Ecto neural progenitor cell (in vitro differentiated cells): ENCODE results near the gene MTUS2.
A peak's percentile ranks its signal among the peaks of the same experiment; 100 is the strongest.

Experiments used
- DNase-seq: peaks from one replicate; pipeline ENCODE4 v3.0.0-alpha.2; 2018; ENCODE audit warnings: low spot score

MTUS2 gene

GRCh38 chr13:29402166-29402636 lies 582.1 kb downstream of the MTUS2 start:
- no peak for DNase-seq

- no peak for DNase-seq
These were observed 585.3 kb downstream of the MTUS2 start for GRCh38 chr13:29405401-29405800.

GRCh38 chr13:29411481-29411880 lies 591.3 kb downstream of the MTUS2 start:
- DNase-seq, result no peak

- no peak for DNase-seq
These were observed 597.9 kb downstream of the MTUS2 start for GRCh38 chr13:29418026-29418425.

- no peak for DNase-seq
These were observed 601.0 kb downstream of the MTUS2 start for GRCh38 chr13:29421118-29421517.

- DNase-seq, result no peak
These were observed 601.9 kb downstream of the MTUS2 start for GRCh38 chr13:29422015-29422414.

GRCh38 chr13:29423050-29423449 lies 602.9 kb downstream of the MTUS2 start:
- no peak for DNase-seq

GRCh38 chr13:29427937-29428309 lies 607.8 kb downstream of the MTUS2 start:
- no peak for DNase-seq

GRCh38 chr13:29428310-29429181 lies 608.4 kb downstream of the MTUS2 start:
- DNase-seq, result peak; percentile 74

GRCh38 chr13:29429286-29429900 lies 609.3 kb downstream of the MTUS2 start:
- no peak for DNase-seq

- no peak for DNase-seq
These were observed 614.2 kb downstream of the MTUS2 start for GRCh38 chr13:29434217-29434945.

GRCh38 chr13:29435125-29435911 lies 615.2 kb downstream of the MTUS2 start:
- no peak for DNase-seq

GRCh38 chr13:29436291-29436690 lies 616.2 kb downstream of the MTUS2 start:
- DNase-seq, result no peak

- no peak for DNase-seq
These were observed 616.7 kb downstream of the MTUS2 start for GRCh38 chr13:29436721-29437280.

GRCh38 chr13:29438769-29439168 lies 618.6 kb downstream of the MTUS2 start:
- no peak for DNase-seq

GRCh38 chr13:29439601-29440388 lies 619.7 kb downstream of the MTUS2 start:
- DNase-seq, result no peak

GRCh38 chr13:29441306-29441705 lies 621.2 kb downstream of the MTUS2 start:
- no peak for DNase-seq

- DNase-seq, result no peak
These were observed 625.9 kb downstream of the MTUS2 start for GRCh38 chr13:29446016-29446415.

- no peak for DNase-seq
These were observed 628.0 kb downstream of the MTUS2 start for GRCh38 chr13:29448174-29448573.

GRCh38 chr13:29449726-29450125 lies 629.6 kb downstream of the MTUS2 start:
- no peak for DNase-seq

GRCh38 chr13:29451976-29452375 lies 631.8 kb downstream of the MTUS2 start:
- no peak for DNase-seq
